HG02938 (cell line): ENCODE data around the gene KCNH6.

Experiments used
- ATAC-seq: cut with Tn5 transposase; IDR thresholded peaks from one replicate; pipeline ENCODE4 v1.9.1; 2021; ENCODE audit warnings: mild to moderate bottlenecking, moderate library complexity; ENCODE audit not compliant: unreplicated experiment

Gene KCNH6

GRCh38 chr17:63487014-63487339 lies 36.2 kb upstream of the KCNH6 start:
- no peak for ATAC-seq

GRCh38 chr17:63488851-63489250 lies 34.3 kb upstream of the KCNH6 start:
- no peak for ATAC-seq

- no peak for ATAC-seq
Observed at GRCh38 chr17:63489291-63489690, 33.9 kb upstream of the KCNH6 start.

- no peak for ATAC-seq
Observed at GRCh38 chr17:63490329-63490728, 32.8 kb upstream of the KCNH6 start.

GRCh38 chr17:63490858-63491400 lies 32.2 kb upstream of the KCNH6 start:
- ATAC-seq: no peak

GRCh38 chr17:63491413-63491812 lies 31.7 kb upstream of the KCNH6 start:
- no peak for ATAC-seq

- ATAC-seq: no peak
Observed at GRCh38 chr17:63491977-63492618, 31.1 kb upstream of the KCNH6 start.

- no peak for ATAC-seq
Observed at GRCh38 chr17:63492940-63493339, 30.2 kb upstream of the KCNH6 start.

GRCh38 chr17:63493411-63493810 lies 29.7 kb upstream of the KCNH6 start:
- no peak for ATAC-seq

- no peak for ATAC-seq
Observed at GRCh38 chr17:63494300-63494928, 28.7 kb upstream of the KCNH6 start.

GRCh38 chr17:63495491-63495890 lies 27.7 kb upstream of the KCNH6 start:
- ATAC-seq: no peak

GRCh38 chr17:63496177-63496576 lies 27.0 kb upstream of the KCNH6 start:
- no peak for ATAC-seq

- ATAC-seq: no peak
Observed at GRCh38 chr17:63496663-63497400, 26.3 kb upstream of the KCNH6 start.

- no peak for ATAC-seq
Observed at GRCh38 chr17:63497708-63498483, 25.3 kb upstream of the KCNH6 start.

- no peak for ATAC-seq
Observed at GRCh38 chr17:63498626-63499195, 24.4 kb upstream of the KCNH6 start.

GRCh38 chr17:63500543-63501390 lies 22.4 kb upstream of the KCNH6 start:
- no peak for ATAC-seq

GRCh38 chr17:63503341-63503705 lies 19.8 kb upstream of the KCNH6 start:
- no peak for ATAC-seq

GRCh38 chr17:63504261-63504660 lies 18.9 kb upstream of the KCNH6 start:
- no peak for ATAC-seq

GRCh38 chr17:63505341-63505740 lies 17.8 kb upstream of the KCNH6 start:
- no peak for ATAC-seq

GRCh38 chr17:63506627-63507026 lies 16.5 kb upstream of the KCNH6 start:
- ATAC-seq: no peak
